Caco-2 (cell line): ENCODE measurements around the gene ZNF175. TPM values are rescaled to one million over a fixed set of nuclear protein-coding genes. Genes with fewer than 3 reads are reported as not detected.
A peak's percentile ranks its signal among the peaks of the same experiment; 100 is the strongest.

Experiments
- BruUV-seq: library from RNA; stranded (reverse); fragments of 400-500 nt; replicated peaks from 2 replicates; lab custom pipeline; 2021; lab: Mats Ljungman, UMichigan
- CTCF ChIA-PET: fragments of 300-600 bp; sonication (Branson Sonifier 250); formaldehyde crosslinking; loops from one replicate; lab custom pipeline; 2022; ENCODE audit warnings: antibody characterized with exemption; lab: Charles Lee
- POLR2A ChIA-PET: fragments of 300-600 bp; sonication (Branson Sonifier 250); formaldehyde crosslinking; loops from one replicate; lab custom pipeline; 2022; ENCODE audit warnings: antibody characterized with exemption; lab: Charles Lee
- DNase-seq, 2 experiments: peaks; one replicate each; pipeline versions ENCODE4 v3.0.0 to v3.0.0-alpha.2; 2020 to 2022
- H3K27me3 ChIP-seq: replicated peaks from 2 replicates; pipeline ENCODE4 v1.6.0; 2011; ENCODE audit warnings: low read length; ENCODE audit not compliant: control insufficient read depth, insufficient read depth
- H3K36me3 ChIP-seq: 2 replicates; pipeline ENCODE4 v1.5.1; 2011; ENCODE audit warnings: low read length; ENCODE audit not compliant: control insufficient read depth, insufficient read depth
- H3K4me1 ChIP-seq: fragments of 250-450 bp; sonication (Bioruptor Pico); 2 replicates; pipeline ENCODE4 v1.5.1; 2020; ENCODE audit warnings: mild to moderate bottlenecking
- H3K4me3 ChIP-seq: 2 replicates; pipeline ENCODE4 v1.5.1; 2011; ENCODE audit warnings: low read depth, mild to moderate bottlenecking, control low read depth, low read length
- H3K9me3 ChIP-seq: fragments of 250-450 bp; sonication (Bioruptor Pico); 2 replicates; pipeline ENCODE4 v1.5.1; 2020; ENCODE audit warnings: mild to moderate bottlenecking, moderate library complexity
- H3K27ac Mint-ChIP-seq: one replicate; pipeline ENCODE4 v1.8.0; 2022; ENCODE audit warnings: mixed read lengths; ENCODE audit not compliant: unreplicated experiment
- H3K27me3 Mint-ChIP-seq: one replicate; pipeline ENCODE4 v1.8.0; 2022; ENCODE audit warnings: mixed read lengths; ENCODE audit not compliant: insufficient read depth, unreplicated experiment
- H3K36me3 Mint-ChIP-seq: one replicate; pipeline ENCODE4 v1.8.0; 2022; ENCODE audit warnings: mild to moderate bottlenecking, mixed read lengths; ENCODE audit not compliant: insufficient read depth, unreplicated experiment
- H3K4me1 Mint-ChIP-seq: one replicate; pipeline ENCODE4 v1.8.0; 2022; ENCODE audit warnings: low read depth, mixed read lengths; ENCODE audit not compliant: unreplicated experiment
- H3K4me3 Mint-ChIP-seq: one replicate; pipeline ENCODE4 v1.8.0; 2022; ENCODE audit warnings: mild to moderate bottlenecking, moderate library complexity, mixed read lengths; ENCODE audit not compliant: unreplicated experiment
- H3K9me3 Mint-ChIP-seq: one replicate; pipeline ENCODE4 v1.8.0; 2022; ENCODE audit warnings: mixed read lengths; ENCODE audit not compliant: unreplicated experiment
- CTCF ChIP-seq, 2 experiments: fragments of 200-600 bp in 1 of 2; IDR thresholded peaks; 1 replicate in 1 of 2; 2 replicates in 1 of 2; pipeline versions ENCODE4 v1.5.1 to v1.8.0; 2011 to 2022; ENCODE audit warnings: antibody characterized with exemption in 1 of 2, control low read depth in 1 of 2, inconsistent platforms in 1 of 2, low read depth in 1 of 2, low read length in 1 of 2, mild to moderate bottlenecking in 1 of 2, moderate library complexity in 1 of 2; ENCODE audit not compliant: insufficient read depth in 1 of 2, severe bottlenecking in 1 of 2, unreplicated experiment in 1 of 2
- intact Hi-C: fragments of 100-400 bp; cut with micrococcal nuclease; formaldehyde crosslinking; loops from one replicate; pipeline ENCODE4 v1.10.0; 2022; ENCODE audit not compliant: unreplicated experiment
- total RNA-seq: library from RNA; stranded (reverse); gene quantifications from 2 replicates; pipeline ENCODE4 v1.2.3, GENCODE V29; 2022

The ZNF175 gene
- total RNA-seq, 1 experiment from 2014 or later = 8.7 TPM

GRCh38 chr19:51593969-51594773 is 23.1 kb downstream of the ZNF175 start:
- Histone ChIP-seq H3K27me3 (no peaks in the 10 kb centered on the region), H3K4me3 (peak overlapping the region; percentile 65), H3K4me1 (peaks cover 14% of the 10 kb centered on the region), H3K36me3 (no peaks in the 10 kb centered on the region), H3K9me3 (no peaks in the 10 kb centered on the region)
- peak; percentile 98 for DNase-seq
- intact Hi-C loops = loop anchor here (1.0 kb wide), 1 partner anchor 23 kb away; the partner anchor contains the start of gene ZNF175
- H3K27ac Mint-ChIP-seq = peak overlapping the region; percentile 63
- H3K9me3 Mint-ChIP-seq = no peaks in the 10 kb centered on the region
- peak overlapping the region; percentile 93 for H3K4me3 Mint-ChIP-seq
- CTCF ChIA-PET = interaction anchor here (0.7 to 0.8 kb wide), 2 partner anchors 23 to 63 kb away, joined by 3 read pairs; partner anchors contain the start of gene ZNF175
- no peak for TF ChIP-seq CTCF (IDR thresholded peaks at IDR 0.05; ENCODE audit: insufficient read depth in 1 of 2, low read depth in 1 of 2, low read length in 1 of 2, severe bottlenecking in 1 of 2, unreplicated experiment in 1 of 2)
- POLR2A ChIA-PET = interaction anchor here (0.5 to 1.5 kb wide), 3 partner anchors 110 to 229 kb away, joined by 3 to 5 read pairs (median 3); no protein-coding TSS in a partner anchor
- H3K4me1 Mint-ChIP-seq = peaks cover 14% of the 10 kb centered on the region
- peaks cover 4% of the 10 kb centered on the region for H3K36me3 Mint-ChIP-seq
- no peaks in the 10 kb centered on the region for H3K27me3 Mint-ChIP-seq
- BruUV-seq = no TSS peak

DNA sequence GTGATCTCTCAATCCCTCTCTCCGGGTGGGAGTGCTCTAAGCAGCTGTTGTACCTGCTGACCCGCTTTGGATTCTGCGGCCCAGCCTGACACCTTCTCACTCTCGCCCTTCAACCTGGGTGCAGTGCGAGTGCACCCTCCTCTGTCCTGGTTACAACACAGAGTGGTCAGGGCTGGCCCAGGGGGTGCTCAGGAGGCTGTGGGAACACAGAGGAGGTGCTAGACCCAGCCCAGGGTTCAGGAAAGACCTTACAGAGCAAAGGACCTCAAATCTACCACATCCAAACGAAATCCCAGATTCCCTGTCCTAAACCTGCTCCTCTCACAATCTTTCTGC is 23.7 kb downstream of the ZNF175 start:
- H3K27me3 Mint-ChIP-seq = no peaks in the 10 kb centered on the region

More for the DNA sequence above, 23.7 kb downstream of the ZNF175 start:
- H3K9me3 Mint-ChIP-seq = no peaks in the 10 kb centered on the region
- no peaks in the 10 kb centered on the region for H3K9me3 ChIP-seq
- intact Hi-C loops = loop anchor here (1.0 kb wide), 1 partner anchor 23 kb away; the partner anchor contains the start of gene ZNF175
- peaks cover 14% of the 10 kb centered on the region for H3K4me1 ChIP-seq
- ChIA-PET POLR2A (interaction anchor here (0.5 to 0.8 kb wide), 2 partner anchors 110 to 229 kb away, joined by 3 read pairs; no protein-coding TSS in a partner anchor), CTCF (no interaction called here)
- no peak for TF ChIP-seq CTCF (IDR thresholded peaks at IDR 0.05; ENCODE audit: insufficient read depth in 1 of 2, low read depth in 1 of 2, low read length in 1 of 2, severe bottlenecking in 1 of 2, unreplicated experiment in 1 of 2)
- H3K4me3 ChIP-seq = peak overlapping the region; percentile 65
- no peaks in the 10 kb centered on the region for H3K27me3 ChIP-seq
- H3K27ac Mint-ChIP-seq = peak overlapping the region; percentile 63
- peaks cover 4% of the 10 kb centered on the region for H3K36me3 Mint-ChIP-seq
- H3K4me3 Mint-ChIP-seq = peak overlapping the region; percentile 93
- DNase-seq = no peak
- H3K4me1 Mint-ChIP-seq = peaks cover 14% of the 10 kb centered on the region
- no TSS peak for BruUV-seq
- H3K36me3 ChIP-seq = no peaks in the 10 kb centered on the region
